Fibroblast of lung (primary cell): Measurements from ENCODE around the gene CREB5.

Source experiments
- CTCF ChIP-seq, 2 donors: IDR thresholded peaks in 1 of 2; conservative IDR thresholded peaks in 1 of 2; 1 replicate in 1 of 2; 2 replicates in 1 of 2; pipeline ENCODE4 v1.5.1; 2011 to 2012; ENCODE audit warnings: low read length in 2 of 2, control low read depth in 1 of 2, inconsistent platforms in 1 of 2, low read depth in 1 of 2, mild to moderate bottlenecking in 1 of 2
- EZH2 ChIP-seq: IDR thresholded peaks from 2 replicates; pipeline ENCODE4 v1.5.1; 2012; ENCODE audit warnings: low read length, control low read depth, mild to moderate bottlenecking; ENCODE audit errors: missing control alignments

DNA sequence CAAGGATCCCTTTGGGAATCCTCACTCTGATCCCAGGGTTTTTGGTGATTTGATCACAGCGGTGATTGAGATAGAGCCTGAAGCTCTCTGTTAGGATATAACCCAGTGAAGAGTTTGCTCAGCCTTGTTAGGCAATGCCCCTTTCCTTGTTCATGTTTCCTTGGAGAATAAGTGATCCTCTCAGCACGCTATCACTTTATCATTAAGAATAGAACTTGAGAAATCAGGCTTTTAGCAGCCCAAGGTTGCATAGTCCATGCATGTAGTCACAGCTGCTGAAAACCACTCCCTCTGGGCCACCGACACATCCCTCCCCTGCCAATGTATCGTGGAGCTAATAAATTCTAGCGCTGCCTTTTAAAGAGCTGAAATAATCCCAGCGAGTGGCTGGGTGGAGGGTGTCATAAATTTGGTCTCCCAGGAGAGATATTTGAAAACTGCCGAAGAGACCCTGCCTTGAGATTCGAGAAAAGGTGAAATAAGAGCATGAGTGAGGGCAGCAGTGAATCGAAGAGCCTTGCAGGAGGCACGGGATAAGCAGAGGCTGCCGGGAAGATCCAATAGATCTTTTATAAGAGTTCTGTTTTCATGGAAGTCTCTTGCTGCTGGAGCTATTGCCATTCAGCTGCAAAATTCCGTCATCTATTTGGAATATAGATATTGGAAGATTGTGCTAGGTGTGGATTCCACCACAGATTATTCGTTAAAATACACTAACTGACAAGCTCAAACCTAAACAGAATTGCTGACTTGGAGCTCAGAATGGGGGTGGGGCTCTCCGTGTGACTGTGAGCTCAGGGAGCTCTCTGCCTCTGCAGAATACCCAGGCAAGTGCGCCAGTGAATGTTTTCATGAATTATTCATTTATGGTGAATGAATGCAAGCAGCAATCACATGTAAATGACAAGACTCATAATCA lies 296.0 kb downstream of the CREB5 start:
- TF ChIP-seq CTCF (conservative IDR thresholded peaks at IDR 0.05 in 1 of 2, IDR thresholded peaks at IDR 0.05 in 1 of 2; ENCODE audit: low read depth in 1 of 2, low read length in 2 of 2) (no peak), EZH2 (no peak)
